Breast epithelium (tissue), 3 donors: ENCODE data around the gene ST6GALNAC3.

Source experiments
- POLR2A ChIP-seq: fragments of 450-650 bp; IDR thresholded peaks from one replicate; pipeline ENCODE4 v1.6.1; 2016; ENCODE audit warnings: antibody characterized with exemption, mild to moderate bottlenecking, moderate library complexity
- POLR2AphosphoS5 ChIP-seq, 3 donors: sonication (generic); formaldehyde crosslinking; IDR thresholded peaks; one replicate each; pipeline ENCODE4 v1.6.1; 2017; ENCODE audit warnings: antibody characterized with exemption in 3 of 3
- TF ChIP-seq, protein P1 (sequence below), 3 donors: fragments of 450-650 bp; IDR thresholded peaks; one replicate each; pipeline ENCODE4 v1.5.1; 2016 to 2017; ENCODE audit warnings: antibody characterized with exemption in 3 of 3, mild to moderate bottlenecking in 3 of 3, moderate library complexity in 3 of 3

DNA sequence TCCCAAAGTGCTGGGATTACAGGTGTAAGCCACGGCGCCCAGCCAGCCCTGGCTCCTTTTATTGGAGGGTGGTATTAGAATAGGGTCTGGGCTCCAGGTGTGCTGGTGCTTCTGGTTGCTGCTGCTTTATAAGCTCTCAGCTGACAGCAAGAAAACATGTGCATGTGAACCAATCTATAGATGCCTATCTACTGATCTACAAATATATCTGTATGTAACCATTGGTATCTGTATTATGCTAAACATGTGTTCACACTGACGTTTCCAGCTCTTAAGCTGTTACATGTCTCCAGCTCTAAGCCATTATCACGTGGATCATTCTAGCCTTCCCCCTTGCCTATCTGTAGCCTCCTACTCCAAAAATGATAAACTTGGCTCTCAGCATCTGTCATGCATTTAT lies 82.4 kb downstream of the ST6GALNAC3 start:
- TF ChIP-seq, protein P1, sequence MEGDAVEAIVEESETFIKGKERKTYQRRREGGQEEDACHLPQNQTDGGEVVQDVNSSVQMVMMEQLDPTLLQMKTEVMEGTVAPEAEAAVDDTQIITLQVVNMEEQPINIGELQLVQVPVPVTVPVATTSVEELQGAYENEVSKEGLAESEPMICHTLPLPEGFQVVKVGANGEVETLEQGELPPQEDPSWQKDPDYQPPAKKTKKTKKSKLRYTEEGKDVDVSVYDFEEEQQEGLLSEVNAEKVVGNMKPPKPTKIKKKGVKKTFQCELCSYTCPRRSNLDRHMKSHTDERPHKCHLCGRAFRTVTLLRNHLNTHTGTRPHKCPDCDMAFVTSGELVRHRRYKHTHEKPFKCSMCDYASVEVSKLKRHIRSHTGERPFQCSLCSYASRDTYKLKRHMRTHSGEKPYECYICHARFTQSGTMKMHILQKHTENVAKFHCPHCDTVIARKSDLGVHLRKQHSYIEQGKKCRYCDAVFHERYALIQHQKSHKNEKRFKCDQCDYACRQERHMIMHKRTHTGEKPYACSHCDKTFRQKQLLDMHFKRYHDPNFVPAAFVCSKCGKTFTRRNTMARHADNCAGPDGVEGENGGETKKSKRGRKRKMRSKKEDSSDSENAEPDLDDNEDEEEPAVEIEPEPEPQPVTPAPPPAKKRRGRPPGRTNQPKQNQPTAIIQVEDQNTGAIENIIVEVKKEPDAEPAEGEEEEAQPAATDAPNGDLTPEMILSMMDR (IDR thresholded peaks at IDR 0.05), result no peak
- TF ChIP-seq POLR2A (no peak), POLR2AphosphoS5 (IDR thresholded peaks at IDR 0.05) (no peak)
